Measurements from ENCODE around the gene COPS4.
"Not testable (repeated sequence)": the region's sequence is repeated elsewhere in the genome, so short reads cannot be mapped to it uniquely, and the experiment has no call there.

COPS4 gene

DNA sequence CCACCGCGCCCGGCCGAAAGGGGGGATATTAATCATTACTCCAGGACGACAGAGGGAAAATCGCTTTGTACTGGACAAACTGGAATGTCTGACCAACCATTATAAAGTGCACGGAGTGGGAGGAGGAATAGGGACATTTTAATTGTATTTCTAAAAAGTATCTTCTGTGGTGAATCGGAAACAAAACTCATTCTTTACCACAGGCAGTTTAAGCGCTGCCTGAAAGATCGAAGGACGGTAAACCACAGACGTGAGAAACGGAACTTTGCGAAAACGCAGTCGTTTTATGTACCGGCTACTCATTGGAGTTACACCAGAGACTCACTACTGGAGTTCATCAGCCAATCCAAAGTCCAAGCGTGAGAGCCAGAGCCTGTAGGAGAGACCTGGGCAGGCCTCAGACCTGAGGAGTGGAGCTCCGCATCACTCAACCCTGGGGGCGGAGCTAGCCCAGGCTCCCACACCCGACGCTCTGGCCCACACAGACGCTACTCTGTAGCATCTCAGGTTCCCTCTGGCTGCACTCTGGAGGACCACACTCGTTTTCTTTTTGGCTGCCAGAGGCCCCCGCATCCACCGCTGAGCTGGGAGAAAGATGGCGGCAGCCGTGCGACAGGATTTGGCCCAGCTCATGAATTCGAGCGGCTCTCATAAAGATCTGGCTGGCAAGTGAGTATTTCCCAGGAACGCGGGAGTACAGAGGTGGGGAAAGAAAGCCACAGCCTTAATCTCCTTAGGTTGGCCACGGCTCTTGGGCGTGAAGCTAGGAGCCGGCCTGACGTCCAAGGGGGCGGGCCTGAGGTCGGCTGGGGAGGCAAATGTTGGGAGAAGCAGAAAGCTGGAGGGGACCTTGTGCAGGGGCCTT lies at the start of gene COPS4:
Gene COPS4 (plus strand): TSS at position 554 of the 865 bp plus-strand sequence. CDS start 42 bp downstream, at position 596.
- peak; percentile 97 for DNase-seq (ENCODE audit: low spot score)

GRCh38 chr4:82987519-82987918 lies 47.5 kb upstream of the COPS4 start:
- not testable (repeated sequence) for DNase-seq (ENCODE audit: low spot score)

- DNase-seq (ENCODE audit: low spot score) = no peak
Observed at GRCh38 chr4:82988323-82988832, 46.6 kb upstream of the COPS4 start.

GRCh38 chr4:82989575-82990429 lies 45.2 kb upstream of the COPS4 start:
- DNase-seq (ENCODE audit: low spot score) = no peak

DNA sequence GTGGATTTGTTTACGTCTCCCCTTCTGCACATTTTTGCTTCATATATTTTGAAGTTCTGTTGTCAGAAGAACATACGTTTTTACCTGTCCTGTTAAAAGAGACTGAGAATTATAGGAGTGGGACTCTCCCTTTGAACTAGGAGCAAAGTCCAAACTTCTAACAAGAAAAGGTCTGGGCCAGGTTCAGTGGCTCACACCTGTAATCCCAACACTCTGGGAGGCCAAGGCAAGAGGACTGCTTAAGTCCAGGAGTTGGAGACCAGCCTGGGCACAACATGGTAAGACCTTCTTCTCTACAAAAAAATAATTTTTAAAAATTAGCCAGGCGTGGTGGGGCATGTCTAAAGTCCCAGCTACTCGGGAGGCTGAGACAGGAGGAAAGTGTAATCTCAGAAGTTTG lies 40.1 kb upstream of the COPS4 start:
- no peak for DNase-seq (ENCODE audit: low spot score)

DNA sequence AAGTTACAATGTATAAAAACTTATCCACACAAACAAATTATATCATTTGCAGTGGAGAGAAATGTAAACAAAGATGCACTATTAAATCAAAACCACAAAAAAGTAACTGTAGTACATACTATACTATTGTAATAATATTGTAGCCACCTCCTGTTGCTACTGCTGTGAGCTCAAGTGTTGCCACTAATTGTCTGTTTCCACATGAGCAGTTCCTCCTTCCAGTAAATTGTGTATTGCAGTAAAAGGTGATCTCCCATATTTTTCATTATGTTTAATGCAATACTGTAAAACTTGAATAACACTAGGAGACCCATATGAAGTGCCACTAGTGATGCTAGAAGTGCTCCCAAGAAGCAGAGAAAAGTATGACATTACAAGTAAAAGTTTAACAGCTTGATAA lies 36.1 kb upstream of the COPS4 start:
- no peak for DNase-seq (ENCODE audit: low spot score)

DNA sequence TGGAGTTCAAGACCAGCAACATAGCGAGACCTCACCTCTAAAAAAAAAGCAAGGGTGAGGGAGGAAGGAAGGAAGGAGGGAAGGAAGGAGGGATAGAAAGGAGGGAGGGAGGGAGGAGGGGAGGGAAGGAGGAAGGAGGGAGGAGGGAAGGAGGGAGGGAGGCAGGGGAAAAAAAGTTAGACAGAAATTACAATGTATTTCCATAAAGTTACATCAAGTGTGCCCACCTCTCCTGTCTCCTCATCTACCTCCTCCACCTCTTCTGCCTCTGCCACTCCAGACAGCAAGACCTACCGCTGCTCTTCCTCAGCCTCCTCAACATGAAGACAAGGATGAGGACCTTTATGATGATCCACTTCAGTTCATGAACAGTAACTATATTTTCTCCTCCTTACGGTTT lies 32.7 kb upstream of the COPS4 start:
- DNase-seq (ENCODE audit: low spot score) = no peak

GRCh38 chr4:83003044-83003791 lies 31.8 kb upstream of the COPS4 start:
- not testable (repeated sequence) for DNase-seq (ENCODE audit: low spot score)

GRCh38 chr4:83009529-83009928 lies 25.5 kb upstream of the COPS4 start:
- no peak for DNase-seq (ENCODE audit: low spot score)

GRCh38 chr4:83010111-83010521 lies 24.9 kb upstream of the COPS4 start:
- DNase-seq (ENCODE audit: low spot score) = peak; percentile 15

DNA sequence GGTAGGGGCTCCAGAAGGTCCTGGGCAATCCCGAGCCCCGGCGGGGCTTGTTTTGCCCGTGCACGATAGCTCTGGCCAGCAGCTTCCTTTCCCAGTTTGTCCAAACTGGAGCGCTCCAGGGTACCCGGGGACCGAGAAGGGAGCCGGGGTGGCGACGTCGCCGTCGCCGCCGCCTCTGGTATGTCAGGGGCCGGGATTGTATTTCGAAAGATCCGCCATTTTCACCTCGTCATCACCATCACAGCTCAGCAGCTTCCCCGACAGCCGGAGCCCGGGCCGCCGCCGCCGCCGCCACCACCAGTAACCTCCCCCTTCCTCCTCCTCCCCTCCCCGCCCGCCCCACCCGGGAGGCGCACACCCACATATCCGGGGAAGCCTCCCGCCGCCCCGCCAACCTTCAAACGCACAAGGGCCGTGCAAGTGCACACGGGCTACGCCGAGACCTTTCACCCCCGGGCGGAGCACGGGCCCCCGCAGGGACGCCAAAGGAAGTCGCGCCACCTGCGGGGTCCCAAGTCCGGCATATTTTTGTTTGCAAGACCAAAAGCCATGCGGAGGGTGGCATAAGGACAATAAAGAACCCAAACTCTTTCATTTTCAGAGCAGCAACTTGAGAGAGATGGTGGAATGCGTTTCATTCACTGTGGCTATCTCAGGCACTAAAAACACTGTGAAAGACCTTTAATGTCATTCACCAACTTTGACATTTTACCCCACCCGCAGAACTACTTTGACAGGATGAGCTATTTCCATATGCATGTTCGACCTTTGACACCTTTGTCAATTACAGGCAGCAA lies 24.3 kb upstream of the COPS4 start, which contains the start of gene LIN54:
Gene LIN54 (minus strand): TSS at position 302 of the 797 bp plus-strand sequence. CDS start 25,979 bp downstream, outside the sequence.
- peak; percentile 63 for DNase-seq (ENCODE audit: low spot score)

- DNase-seq (ENCODE audit: low spot score) = no peak
Observed at GRCh38 chr4:83011689-83012199, 23.2 kb upstream of the COPS4 start.

- DNase-seq (ENCODE audit: low spot score) = peak; percentile 13
Observed at GRCh38 chr4:83012200-83012686, 22.7 kb upstream of the COPS4 start.

- DNase-seq (ENCODE audit: low spot score) = peak; percentile 98
Observed at GRCh38 chr4:83012687-83013419, 22.1 kb upstream of the COPS4 start.

GRCh38 chr4:83013420-83013867 lies 21.5 kb upstream of the COPS4 start:
- no peak for DNase-seq (ENCODE audit: low spot score)

DNA sequence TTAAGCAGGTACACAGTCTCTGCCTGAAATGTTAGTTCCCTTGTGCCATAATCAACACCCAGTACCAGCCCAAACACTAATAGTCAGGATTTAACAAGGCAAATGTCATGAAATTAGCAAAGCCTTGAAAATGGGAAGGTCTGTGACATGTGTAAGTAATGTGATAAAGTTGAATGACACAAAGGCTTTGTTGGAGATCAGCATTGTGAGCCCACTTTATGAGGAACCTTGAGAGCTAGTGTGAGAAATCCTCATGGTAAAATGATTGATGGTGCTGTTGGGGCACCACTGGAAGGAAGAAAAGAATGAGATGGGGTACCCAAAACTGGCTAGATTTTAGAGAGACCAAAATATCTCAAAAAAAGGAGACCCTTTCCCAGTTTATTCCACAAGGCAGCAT lies 21.1 kb upstream of the COPS4 start:
- DNase-seq (ENCODE audit: low spot score) = no peak

DNA sequence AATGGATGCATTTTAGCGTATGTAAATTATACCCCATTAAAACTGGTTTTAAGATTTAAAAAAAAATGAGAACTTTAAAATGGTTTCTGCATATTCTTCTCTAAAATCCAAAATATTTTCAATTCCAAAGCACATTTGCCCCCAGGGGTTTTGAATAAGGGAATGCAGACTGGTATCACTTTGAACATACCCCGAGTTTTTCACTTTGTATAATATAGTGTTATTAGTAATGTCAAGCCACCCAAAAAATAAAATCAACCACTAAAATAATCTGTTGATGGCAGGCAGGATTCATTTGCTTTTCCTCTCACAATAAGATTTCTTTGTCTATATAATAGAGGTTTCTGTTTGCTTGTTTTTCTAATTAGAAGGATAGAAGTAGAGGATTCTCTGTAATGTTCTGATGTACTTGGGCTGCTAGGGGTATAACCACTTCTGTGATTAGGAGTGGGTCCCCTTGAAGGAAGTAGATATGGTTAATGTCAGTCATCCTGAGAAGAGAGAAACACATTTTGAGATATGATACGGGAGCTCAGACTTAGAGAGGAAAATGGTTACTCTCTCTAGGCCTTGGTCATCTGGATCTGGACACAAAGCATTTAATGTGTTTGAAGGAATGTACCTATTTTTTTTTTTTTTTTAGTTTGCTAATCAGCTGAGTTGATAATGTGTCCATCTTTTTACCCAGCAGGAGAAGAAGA lies 15.0 kb upstream of the COPS4 start:
- DNase-seq (ENCODE audit: low spot score) = no peak

GRCh38 chr4:83022724-83023450 lies 12.1 kb upstream of the COPS4 start:
- DNase-seq (ENCODE audit: low spot score) = no peak
